H9 (cell line): Measurements from ENCODE around the gene JAK1. TPM values are rescaled to one million over a fixed set of nuclear protein-coding genes. Genes with fewer than 3 reads are reported as not detected.

Source experiments
- DNase-seq: peaks from one replicate; pipeline ENCODE4 v3.0.0-alpha.2; 2017
- H2AFZ ChIP-seq: one replicate; pipeline ENCODE4 v1.6.1; 2013; ENCODE audit warnings: mild to moderate bottlenecking, low read length, control low read depth, moderate library complexity
- H2AK5ac ChIP-seq: 2 replicates; pipeline ENCODE4 v1.6.1; 2013; ENCODE audit warnings: low read length, control low read depth, mixed read lengths; ENCODE audit not compliant: insufficient read length
- H2BK120ac ChIP-seq: one replicate; pipeline ENCODE4 v1.6.1; 2013; ENCODE audit warnings: low read depth, mild to moderate bottlenecking, low read length, control low read depth, inconsistent platforms; ENCODE audit not compliant: poor library complexity, severe bottlenecking
- H2BK12ac ChIP-seq: 2 replicates; pipeline ENCODE4 v1.6.1; 2013; ENCODE audit warnings: low read length, control low read depth, mixed read lengths, low read depth; ENCODE audit not compliant: insufficient read length
- H2BK15ac ChIP-seq: 2 replicates; pipeline ENCODE4 v1.6.1; 2013; ENCODE audit warnings: low read depth, low read length, control low read depth
- H2BK20ac ChIP-seq: one replicate; pipeline ENCODE4 v1.6.1; 2013; ENCODE audit warnings: low read depth, mild to moderate bottlenecking, low read length, control low read depth, inconsistent platforms; ENCODE audit not compliant: poor library complexity, severe bottlenecking
- H2BK5ac ChIP-seq: 2 replicates; pipeline ENCODE4 v1.6.1; 2013; ENCODE audit warnings: low read length, control low read depth, mixed read lengths; ENCODE audit not compliant: insufficient read length
- H3K14ac ChIP-seq: 2 replicates; pipeline ENCODE4 v1.6.1; 2013; ENCODE audit warnings: low read length, control low read depth; ENCODE audit not compliant: insufficient read depth
- H3K18ac ChIP-seq: 2 replicates; pipeline ENCODE4 v1.6.1; 2013; ENCODE audit warnings: low read depth, mild to moderate bottlenecking, mixed read lengths, low read length, control low read depth; ENCODE audit not compliant: insufficient read length
- H3K23ac ChIP-seq: 2 replicates; pipeline ENCODE4 v1.6.1; 2013; ENCODE audit warnings: low read length, control low read depth, mixed read lengths, low read depth; ENCODE audit not compliant: insufficient read length
- H3K23me2 ChIP-seq: 2 replicates; pipeline ENCODE4 v1.6.1; 2013; ENCODE audit warnings: low read depth, mild to moderate bottlenecking, mixed read lengths, low read length, control low read depth; ENCODE audit not compliant: insufficient read length, poor library complexity, severe bottlenecking
- H3K27ac ChIP-seq: 2 replicates; pipeline ENCODE4 v1.5.1; 2013; ENCODE audit warnings: low read length, control low read depth, mixed read lengths, low read depth; ENCODE audit not compliant: insufficient read length
- H3K27me3 ChIP-seq: 2 replicates; pipeline ENCODE4 v1.6.1; 2013; ENCODE audit warnings: low read length, control low read depth, inconsistent platforms; ENCODE audit not compliant: insufficient read depth
- H3K4ac ChIP-seq: 2 replicates; pipeline ENCODE4 v1.6.1; 2013; ENCODE audit warnings: low read depth, mild to moderate bottlenecking, control low read depth, inconsistent platforms, low read length, moderate library complexity
- H3K4me1 ChIP-seq: 2 replicates; pipeline ENCODE4 v1.6.1; 2013; ENCODE audit warnings: low read length, control low read depth, inconsistent platforms; ENCODE audit not compliant: insufficient read depth
- H3K4me2 ChIP-seq: 2 replicates; pipeline ENCODE4 v1.6.1; 2013; ENCODE audit warnings: low read length, control low read depth, mixed read lengths; ENCODE audit not compliant: insufficient read length, insufficient read depth
- H3K56ac ChIP-seq: 2 replicates; pipeline ENCODE4 v1.6.1; 2013; ENCODE audit warnings: low read depth, mild to moderate bottlenecking, mixed read lengths, low read length, control low read depth; ENCODE audit not compliant: insufficient read length
- H3K79me1 ChIP-seq: 2 replicates; pipeline ENCODE4 v1.6.1; 2013; ENCODE audit warnings: low read depth, mild to moderate bottlenecking, moderate library complexity, low read length, control low read depth, inconsistent platforms; ENCODE audit not compliant: insufficient read depth, poor library complexity, severe bottlenecking
- H3K79me2 ChIP-seq: 2 replicates; pipeline ENCODE4 v1.6.1; 2013; ENCODE audit warnings: low read length, control low read depth, inconsistent platforms; ENCODE audit not compliant: insufficient read depth
- H3K9ac ChIP-seq: 2 replicates; pipeline ENCODE4 v1.6.1; 2013; ENCODE audit warnings: low read length, control low read depth, mixed read lengths; ENCODE audit not compliant: insufficient read length; ENCODE audit errors: extremely low read depth
- H3K9me3 ChIP-seq: one replicate; pipeline ENCODE4 v1.6.1; 2013; ENCODE audit warnings: low read depth, low read length, inconsistent platforms; ENCODE audit not compliant: control insufficient read depth
- H3T11ph ChIP-seq: one replicate; pipeline ENCODE4 v1.6.1; 2013; ENCODE audit warnings: mild to moderate bottlenecking, low read length, control low read depth, inconsistent platforms
- H4K20me1 ChIP-seq: one replicate; pipeline ENCODE4 v1.6.1; 2013; ENCODE audit not compliant: control insufficient read depth, insufficient read length, insufficient read depth
- H4K5ac ChIP-seq: 2 replicates; pipeline ENCODE4 v1.6.1; 2013; ENCODE audit warnings: low read depth, mild to moderate bottlenecking, mixed read lengths, low read length, control low read depth; ENCODE audit not compliant: insufficient read length
- H4K8ac ChIP-seq: replicated peaks from 2 replicates; pipeline ENCODE4 v1.6.1; 2013; ENCODE audit warnings: low read length, control low read depth, mixed read lengths, low read depth; ENCODE audit not compliant: insufficient read length
- H4K91ac ChIP-seq: 2 replicates; pipeline ENCODE4 v1.6.1; 2013; ENCODE audit warnings: low read depth, mild to moderate bottlenecking, moderate library complexity, mixed read lengths, low read length, control low read depth; ENCODE audit not compliant: insufficient read length
- H3K27ac Mint-ChIP-seq, 3 experiments: 2 replicates in 2 of 3; 3 replicates in 1 of 3; pipeline ENCODE4 v1.8.0; 2020 to 2021; ENCODE audit warnings: mixed read lengths in 3 of 3, mild to moderate bottlenecking in 1 of 3, moderate library complexity in 1 of 3
- H3K27me3 Mint-ChIP-seq: 2 replicates; pipeline ENCODE4 v1.8.0; 2021; ENCODE audit warnings: low read depth, mild to moderate bottlenecking, moderate library complexity, mixed read lengths
- H3K36me3 Mint-ChIP-seq, 3 experiments: 2 replicates in 2 of 3; 3 replicates in 1 of 3; pipeline ENCODE4 v1.8.0; 2020 to 2021; ENCODE audit warnings: low read depth in 3 of 3, mixed read lengths in 3 of 3; ENCODE audit not compliant: insufficient read depth in 1 of 3
- H3K4me1 Mint-ChIP-seq, 2 experiments: 2 replicates each; pipeline ENCODE4 v1.8.0; 2020; ENCODE audit warnings: mixed read lengths in 2 of 2
- H3K4me3 Mint-ChIP-seq, 2 experiments: 2 replicates in 1 of 2; 3 replicates in 1 of 2; pipeline ENCODE4 v1.8.0; 2020 to 2021; ENCODE audit warnings: mild to moderate bottlenecking in 2 of 2, mixed read lengths in 2 of 2, moderate library complexity in 1 of 2
- H3K9me3 Mint-ChIP-seq, 2 experiments: 2 replicates in 1 of 2; 3 replicates in 1 of 2; pipeline ENCODE4 v1.8.0; 2020; ENCODE audit warnings: mild to moderate bottlenecking in 2 of 2, mixed read lengths in 2 of 2, moderate library complexity in 1 of 2
- CTCF ChIP-seq: fragments of 200-600 bp; sonication (generic); conservative IDR thresholded peaks from 3 replicates; pipeline ENCODE4 v1.8.0; 2021; ENCODE audit warnings: antibody characterized with exemption, mild to moderate bottlenecking
- WGBS: extraction: QIAGEN DNeasy Blood & Tissue Kit; methylation state at CpG from one replicate; pipeline ENCODE4 v1.1.7; 2013; ENCODE audit warnings: missing lambda C conversion rate, low lambda C conversion rate, mixed read lengths; ENCODE audit not compliant: insufficient read length; ENCODE audit errors: extremely low coverage; 5-methylcytosine and 5-hydroxymethylcytosine counted together
- total RNA-seq: library from RNA; stranded (reverse); gene quantifications from 2 replicates; pipeline ENCODE4 v1.2.1, GENCODE V29; 2021

JAK1 gene
- total RNA-seq, 1 experiment from 2014 or later: 12.8 TPM

- Histone ChIP-seq H2AK5ac (no peak overlapping the region), H4K5ac (no peak overlapping the region), H3K4me1 (no peaks in the 10 kb centered on the region), H2BK20ac (no peak overlapping the region), H3T11ph (no peak overlapping the region), H2BK15ac (no peak overlapping the region), H3K18ac (no peak overlapping the region), H3K79me2 (no peaks in the 10 kb centered on the region), H3K27ac (no peak overlapping the region), H4K8ac (no peak overlapping the region), H3K9me3 (no peaks in the 10 kb centered on the region), H2BK12ac (no peak overlapping the region), H2AFZ (no peak overlapping the region), H3K79me1 (no peaks in the 10 kb centered on the region), H2BK120ac (no peak overlapping the region), H3K23me2 (no peaks in the 10 kb centered on the region), H3K56ac (no peak overlapping the region), H4K20me1 (no peaks in the 10 kb centered on the region), H3K4ac (no peak overlapping the region), H2BK5ac (no peak overlapping the region), H3K4me2 (no peak overlapping the region), H3K27me3 (no peaks in the 10 kb centered on the region; the same call in 1 of the 2 replicates), H4K91ac (no peak overlapping the region), H3K23ac (no peak overlapping the region), H3K9ac (no peak overlapping the region), H3K14ac (no peak overlapping the region)
- peaks cover 4% of the 10 kb centered on the region for H3K27me3 Mint-ChIP-seq
- H3K4me1 Mint-ChIP-seq: peaks cover 0 to 4% of the 10 kb centered on the region in 2 experiments; a peak in 2 of 4 replicates
- H3K4me3 Mint-ChIP-seq: no peak overlapping the region
- H3K36me3 Mint-ChIP-seq: no peaks in the 10 kb centered on the region
- no CpG with 5 or more reads among the region's 3 CpGs for WGBS
- no peak for DNase-seq
- no peak for TF ChIP-seq CTCF
- H3K9me3 Mint-ChIP-seq: no peaks in the 10 kb centered on the region
- no peak overlapping the region; a peak in 1 of 7 replicates for H3K27ac Mint-ChIP-seq
Measured at GRCh38 chr1:64984737-64985136, 18.4 kb upstream of the JAK1 start.
